AG20443 (cell line): ENCODE measurements around the gene PRR20A.
"Not testable (repeated sequence)": the region's sequence is repeated elsewhere in the genome, so short reads cannot be mapped to it uniquely, and the experiment has no call there.

Experiments used
- DNase-seq: peaks from one replicate; pipeline ENCODE4 v3.0.0; 2012; ENCODE audit warnings: low spot score, mixed read lengths

Gene PRR20A

DNA sequence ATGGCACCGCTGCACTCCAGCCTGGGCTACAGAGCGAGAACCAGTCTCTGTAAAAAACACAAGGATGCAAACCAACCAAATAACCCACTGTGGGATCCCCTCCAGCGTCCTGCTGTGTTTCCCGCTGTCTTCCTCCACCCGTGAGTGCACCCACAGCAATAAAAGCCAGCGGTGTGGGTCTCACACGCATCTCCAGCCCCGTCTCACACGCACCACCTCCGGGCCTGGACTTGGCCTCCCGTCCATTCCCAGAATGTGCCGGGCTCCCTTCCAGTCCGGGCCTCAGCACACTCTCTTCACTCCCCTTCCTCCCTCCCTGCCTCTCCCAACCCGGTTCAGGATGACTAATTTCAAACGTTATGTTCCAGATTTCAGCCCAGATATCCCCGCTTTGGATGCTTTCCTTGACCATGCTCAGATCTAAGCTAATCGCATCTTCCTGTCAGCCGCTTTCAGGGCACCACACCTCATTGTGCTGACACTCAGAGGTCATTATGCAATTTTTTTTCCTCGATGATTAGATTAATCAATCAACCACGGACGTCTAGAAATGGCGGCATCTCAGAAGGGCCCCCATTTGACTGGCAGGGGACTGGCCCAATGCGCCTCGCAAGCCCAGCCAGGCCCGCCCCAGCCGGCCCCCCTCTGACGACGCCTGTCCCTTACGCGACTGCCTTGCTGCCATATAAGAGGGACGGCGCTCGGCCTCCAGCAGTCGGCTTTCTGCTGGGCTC is at the start of gene PRR20A:
Gene PRR20A (plus strand): TSS at position 684 of the 734 bp plus-strand sequence. CDS start 387 bp downstream, outside the sequence.
- not testable (repeated sequence) for DNase-seq

DNA sequence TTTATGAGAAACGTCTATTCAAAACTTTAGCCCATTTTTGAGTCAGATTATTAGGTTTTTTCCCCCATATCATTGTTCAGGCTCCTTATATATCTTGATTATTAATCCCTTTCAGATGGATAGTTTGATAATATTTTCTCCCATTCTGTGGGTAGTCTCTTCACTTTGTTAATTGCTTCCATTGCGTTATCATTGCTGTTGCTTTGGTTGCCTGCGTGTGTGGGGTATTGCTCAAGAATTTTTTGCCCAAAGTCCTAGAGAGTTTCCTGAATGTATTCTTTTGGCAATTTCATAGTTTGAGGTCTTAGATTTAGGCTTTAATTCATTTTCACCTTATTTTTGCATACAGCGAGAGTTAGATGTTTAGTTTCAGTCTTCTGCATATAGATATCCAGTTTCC is 25.8 kb upstream of the PRR20A start:
- DNase-seq = no peak

DNA sequence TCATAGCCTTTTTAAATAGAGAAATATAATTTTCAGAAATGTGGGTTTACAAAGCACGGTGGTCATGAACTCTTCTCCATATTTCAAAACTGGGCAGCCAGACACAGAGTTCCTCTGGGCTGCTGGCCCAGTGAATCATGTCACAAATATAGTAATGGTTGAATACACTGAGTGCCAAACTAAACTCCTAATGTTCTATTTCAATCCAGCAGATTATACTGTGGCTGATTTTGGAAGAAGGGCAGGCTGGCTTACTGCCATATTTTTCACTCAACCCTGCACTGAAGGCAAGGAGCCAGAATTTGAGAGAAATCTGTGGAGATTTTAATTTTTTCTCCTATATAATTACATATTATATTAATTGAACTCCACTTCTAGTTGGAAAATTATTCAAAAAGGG is 17.0 kb upstream of the PRR20A start:
- DNase-seq = no peak

DNA sequence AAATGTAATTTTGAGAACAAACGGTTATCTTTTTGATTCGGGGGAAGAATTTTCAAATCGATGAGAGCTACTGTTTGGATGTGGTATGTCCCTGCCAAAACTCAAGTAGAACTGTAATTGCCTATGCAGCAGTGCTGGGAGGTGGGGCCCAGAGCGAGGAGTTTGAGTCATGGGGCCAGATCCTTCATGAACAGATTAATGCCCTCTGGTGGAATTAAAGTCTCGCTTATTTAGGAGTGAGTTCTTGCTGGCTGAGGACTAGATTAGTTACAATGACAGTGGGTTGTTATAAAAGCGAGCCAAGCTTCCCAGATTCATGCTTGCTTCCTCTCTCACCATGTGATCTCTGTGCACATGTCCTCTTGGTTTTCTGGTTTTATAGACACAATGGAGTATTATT is 11.8 kb upstream of the PRR20A start:
- DNase-seq = no peak

DNA sequence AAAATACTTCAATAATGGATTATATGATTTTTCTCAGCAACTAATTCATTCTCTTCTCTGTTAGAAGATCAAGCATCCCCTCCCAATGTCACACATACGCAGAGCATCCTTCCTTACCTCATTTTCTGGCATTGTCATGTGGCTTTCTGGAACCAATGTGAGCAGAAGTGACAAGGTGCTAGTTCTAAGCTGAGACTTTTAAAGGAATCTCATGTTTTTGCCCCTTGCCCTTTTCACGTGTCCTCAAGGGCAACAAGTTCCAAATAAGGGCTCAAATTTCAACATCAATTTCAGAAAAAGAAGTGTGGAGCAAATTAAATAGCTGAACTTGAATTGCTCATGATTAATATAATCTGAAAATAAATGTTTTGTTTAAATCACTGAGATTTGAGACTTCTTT is 4.6 kb upstream of the PRR20A start:
- DNase-seq = no peak

DNA sequence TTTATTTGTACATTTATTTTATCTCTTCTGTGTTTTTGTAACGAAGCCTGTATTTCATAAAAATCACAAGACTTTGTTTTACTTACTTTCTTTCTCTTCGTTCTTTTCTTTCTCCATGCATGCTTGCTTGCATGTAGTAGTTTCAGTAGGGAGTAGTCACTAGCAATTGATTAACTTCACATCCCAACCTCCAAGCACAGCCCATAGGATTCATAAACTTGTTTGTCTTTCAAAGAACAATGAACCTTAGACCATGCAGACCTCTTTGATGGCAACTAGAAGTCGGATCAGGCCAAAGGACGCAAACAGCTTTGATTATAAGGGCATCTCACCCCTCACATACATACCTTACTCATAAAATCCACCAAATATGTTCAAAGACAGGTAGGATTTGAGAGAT is 3.1 kb upstream of the PRR20A start:
- DNase-seq = no peak

DNA sequence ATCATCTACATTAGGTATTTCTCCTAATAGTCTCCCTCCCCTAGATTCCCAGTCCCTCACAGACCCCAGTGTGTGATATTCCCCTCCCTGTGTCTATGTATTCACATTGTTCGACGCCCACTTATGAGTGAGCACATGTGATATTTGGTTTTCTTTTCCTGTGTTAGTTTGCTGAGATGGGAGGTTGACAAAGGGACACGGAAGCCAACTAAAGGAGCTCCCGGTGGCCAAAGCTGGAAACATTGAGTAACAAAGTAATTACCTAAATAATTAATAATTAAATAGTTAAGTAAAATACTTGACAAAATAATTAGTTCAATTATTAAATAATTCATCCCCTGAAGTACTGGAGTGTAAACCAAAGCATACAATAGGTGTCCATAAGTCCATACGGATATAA is 1.7 kb upstream of the PRR20A start:
- no peak for DNase-seq

DNA sequence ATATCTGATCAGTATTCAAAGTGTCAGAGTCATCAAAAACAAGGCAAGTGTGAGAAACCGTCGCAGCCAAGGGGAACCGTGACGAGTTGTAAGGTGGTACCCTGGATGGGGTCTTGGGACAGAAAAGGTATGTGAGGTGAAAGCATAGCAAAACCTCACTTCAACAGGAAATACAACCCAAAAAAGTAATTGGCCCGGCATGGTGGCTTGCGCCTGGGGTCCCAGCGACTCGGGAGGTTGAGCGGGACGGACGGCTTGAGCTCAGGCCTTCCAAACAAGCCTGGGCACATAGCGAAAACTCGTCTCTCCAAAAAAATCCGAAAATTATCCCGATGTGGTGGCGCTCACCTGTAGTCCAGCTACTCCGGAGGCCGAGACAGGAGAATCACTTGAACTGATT is 937 bp upstream of the PRR20A start:
- not testable (repeated sequence) for DNase-seq

DNA sequence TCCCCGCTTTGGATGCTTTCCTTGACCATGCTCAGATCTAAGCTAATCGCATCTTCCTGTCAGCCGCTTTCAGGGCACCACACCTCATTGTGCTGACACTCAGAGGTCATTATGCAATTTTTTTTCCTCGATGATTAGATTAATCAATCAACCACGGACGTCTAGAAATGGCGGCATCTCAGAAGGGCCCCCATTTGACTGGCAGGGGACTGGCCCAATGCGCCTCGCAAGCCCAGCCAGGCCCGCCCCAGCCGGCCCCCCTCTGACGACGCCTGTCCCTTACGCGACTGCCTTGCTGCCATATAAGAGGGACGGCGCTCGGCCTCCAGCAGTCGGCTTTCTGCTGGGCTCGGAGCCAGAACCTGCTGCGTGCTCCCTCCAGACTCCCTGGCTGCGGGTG is 6.5 kb downstream of the PRR20A start, which contains the start of gene PRR20B:
Gene PRR20B (plus strand): TSS at position 301 of the 400 bp plus-strand sequence. CDS start 387 bp downstream, outside the sequence.
- DNase-seq = not testable (repeated sequence)

DNA sequence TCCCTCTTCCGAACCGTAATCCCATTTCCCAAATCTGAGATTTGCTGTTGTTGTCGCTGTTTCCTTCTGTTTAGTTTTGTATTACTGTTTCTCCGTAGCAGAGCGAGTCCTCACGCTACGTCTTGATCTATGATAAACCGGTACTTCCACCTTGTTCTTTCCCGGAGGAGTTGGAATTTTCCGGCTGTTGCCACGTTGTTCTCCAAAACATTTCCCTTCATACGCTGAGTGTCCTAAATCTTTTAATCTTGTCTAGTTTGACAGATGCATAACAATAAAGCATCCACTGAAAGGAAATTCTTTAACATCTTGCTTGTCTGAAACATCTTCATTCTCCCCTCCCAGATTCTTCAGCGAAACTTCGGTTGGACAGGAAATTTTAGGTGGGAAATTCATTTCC is 7.4 kb downstream of the PRR20A start:
- DNase-seq = not testable (repeated sequence)

DNA sequence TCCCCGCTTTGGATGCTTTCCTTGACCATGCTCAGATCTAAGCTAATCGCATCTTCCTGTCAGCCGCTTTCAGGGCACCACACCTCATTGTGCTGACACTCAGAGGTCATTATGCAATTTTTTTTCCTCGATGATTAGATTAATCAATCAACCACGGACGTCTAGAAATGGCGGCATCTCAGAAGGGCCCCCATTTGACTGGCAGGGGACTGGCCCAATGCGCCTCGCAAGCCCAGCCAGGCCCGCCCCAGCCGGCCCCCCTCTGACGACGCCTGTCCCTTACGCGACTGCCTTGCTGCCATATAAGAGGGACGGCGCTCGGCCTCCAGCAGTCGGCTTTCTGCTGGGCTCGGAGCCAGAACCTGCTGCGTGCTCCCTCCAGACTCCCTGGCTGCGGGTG is 13.0 kb downstream of the PRR20A start, which contains the start of gene PRR20C:
Gene PRR20C (plus strand): TSS at position 301 of the 400 bp plus-strand sequence. CDS start 387 bp downstream, outside the sequence.
- DNase-seq = not testable (repeated sequence)

DNA sequence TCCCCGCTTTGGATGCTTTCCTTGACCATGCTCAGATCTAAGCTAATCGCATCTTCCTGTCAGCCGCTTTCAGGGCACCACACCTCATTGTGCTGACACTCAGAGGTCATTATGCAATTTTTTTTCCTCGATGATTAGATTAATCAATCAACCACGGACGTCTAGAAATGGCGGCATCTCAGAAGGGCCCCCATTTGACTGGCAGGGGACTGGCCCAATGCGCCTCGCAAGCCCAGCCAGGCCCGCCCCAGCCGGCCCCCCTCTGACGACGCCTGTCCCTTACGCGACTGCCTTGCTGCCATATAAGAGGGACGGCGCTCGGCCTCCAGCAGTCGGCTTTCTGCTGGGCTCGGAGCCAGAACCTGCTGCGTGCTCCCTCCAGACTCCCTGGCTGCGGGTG is 19.6 kb downstream of the PRR20A start, which contains the start of gene PRR20D:
Gene PRR20D (plus strand): TSS at position 301 of the 400 bp plus-strand sequence. CDS start 387 bp downstream, outside the sequence.
- not testable (repeated sequence) for DNase-seq

DNA sequence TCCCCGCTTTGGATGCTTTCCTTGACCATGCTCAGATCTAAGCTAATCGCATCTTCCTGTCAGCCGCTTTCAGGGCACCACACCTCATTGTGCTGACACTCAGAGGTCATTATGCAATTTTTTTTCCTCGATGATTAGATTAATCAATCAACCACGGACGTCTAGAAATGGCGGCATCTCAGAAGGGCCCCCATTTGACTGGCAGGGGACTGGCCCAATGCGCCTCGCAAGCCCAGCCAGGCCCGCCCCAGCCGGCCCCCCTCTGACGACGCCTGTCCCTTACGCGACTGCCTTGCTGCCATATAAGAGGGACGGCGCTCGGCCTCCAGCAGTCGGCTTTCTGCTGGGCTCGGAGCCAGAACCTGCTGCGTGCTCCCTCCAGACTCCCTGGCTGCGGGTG is 26.2 kb downstream of the PRR20A start, which contains the start of gene PRR20E:
Gene PRR20E (plus strand): TSS at position 301 of the 400 bp plus-strand sequence. CDS start 387 bp downstream, outside the sequence.
- not testable (repeated sequence) for DNase-seq

DNA sequence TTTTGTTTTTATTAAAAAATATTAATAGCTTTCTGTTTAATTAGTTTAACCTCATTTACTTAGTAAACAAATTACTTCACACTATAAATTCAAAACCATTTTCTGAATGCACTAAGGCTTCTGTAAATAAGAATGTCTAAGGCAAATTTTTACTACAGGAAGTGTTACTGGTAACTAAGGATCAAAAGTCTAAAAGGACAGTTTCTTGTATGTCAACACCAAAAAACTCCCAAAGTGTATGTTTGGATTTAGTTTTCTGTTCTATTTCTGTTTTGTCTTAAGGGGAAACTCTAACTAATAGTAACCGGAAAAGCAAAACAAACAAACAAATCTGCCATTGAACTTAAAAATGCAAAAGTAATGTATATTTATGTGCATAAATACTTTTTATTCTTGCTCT is 50.9 kb downstream of the PRR20A start:
- no peak for DNase-seq
